ENCODE data around the gene OGDH.

- TF ChIP-seq CTCF (IDR thresholded peaks at IDR 0.05) = no peak
- TF ChIP-seq POLR2A (IDR thresholded peaks at IDR 0.05) = no peak
- no peak for TF ChIP-seq POLR2AphosphoS5 (IDR thresholded peaks at IDR 0.05)
These were observed 150.5 kb downstream of the OGDH start for GRCh38 chr7:44756904-44757303.

All from suprapubic skin (tissue), 4 donors.